H1 (cell line): ENCODE results near the gene PRDM2. TPM values are rescaled to one million over a fixed set of nuclear protein-coding genes. Genes with fewer than 3 reads are reported as not detected.

ENCODE experiments used
- CHD1 ChIP-seq: IDR thresholded peaks from 2 replicates; pipeline ENCODE4 v1.6.1; 2012; ENCODE audit warnings: low read depth, low read length, improper control_type of control experiment
- CHD2 ChIP-seq: IDR thresholded peaks from 2 replicates; pipeline ENCODE4 v1.6.1; 2012; ENCODE audit warnings: low read length, improper control_type of control experiment
- JUND ChIP-seq: IDR thresholded peaks from 2 replicates; pipeline ENCODE4 v1.6.1; 2011; ENCODE audit warnings: mild to moderate bottlenecking, improper control_type of control experiment, low read length
- MAX ChIP-seq: IDR thresholded peaks from 2 replicates; pipeline ENCODE4 v1.6.1; 2012; ENCODE audit warnings: inconsistent platforms
- NANOG ChIP-seq: IDR thresholded peaks from 2 replicates; pipeline ENCODE4 v1.6.1; 2011; ENCODE audit warnings: low read length, low read depth, mild to moderate bottlenecking, inconsistent platforms; ENCODE audit not compliant: insufficient read depth, poor library complexity, severe bottlenecking
- POLR2A ChIP-seq, 2 experiments: IDR thresholded peaks; 1 replicate in 1 of 2; 2 replicates in 1 of 2; pipeline ENCODE4 v1.6.1; 2011; ENCODE audit warnings: low read depth in 2 of 2, low read length in 2 of 2, mild to moderate bottlenecking in 2 of 2; ENCODE audit errors: control extremely low read depth in 1 of 2
- SUZ12 ChIP-seq: fragments of 200-600 bp; sonication (generic); IDR thresholded peaks from 2 replicates; pipeline ENCODE4 v1.6.1; 2012; ENCODE audit warnings: mild to moderate bottlenecking, inconsistent platforms, low read length, moderate library complexity, mixed read lengths
- polyA plus RNA-seq, 7 experiments: library from polyadenylated mRNA; depleted of rRNA in 3 of 7; stranded (reverse) in 5 of 7; unstranded in 2 of 7; fragments of >200 nt in 5 of 7; fragments of 200-250 nt in 2 of 7; gene quantifications; 1 replicate in 5 of 7; 2 replicates in 1 of 7; 4 replicates in 1 of 7; pipeline versions ENCODE4 v1.2.1 to v1.2.3, GENCODE V29; 2011 to 2013; ENCODE audit warnings: missing spikeins in 2 of 7, mixed read lengths in 2 of 7
- total RNA-seq: library from RNA; stranded (reverse); fragmentation: NEBNext Ultra II Directional; extraction: Animal tissue kit (Norgen Biotek cat#: 25700); gene quantifications from 2 replicates; pipeline ENCODE4 v1.2.1, GENCODE V29; 2021

The PRDM2 gene
- total and polyA plus RNA-seq, 2 of the 8 experiments (the other 6 are each of a cell fraction or from before 2014, with no cell fraction given), result 5.8 to 21.2 TPM

GRCh38 chr1:13774121-13774520 is 74.1 kb downstream of the PRDM2 start (continued):
- TF ChIP-seq POLR2A (IDR thresholded peaks at IDR 0.05; ENCODE audit: control extremely low read depth in 1 of 2, low read depth in 2 of 2, low read length in 2 of 2) (no peak), NANOG (no peak), SUZ12 (no peak), CHD2 (no peak), CHD1 (no peak), JUND (no peak), MAX (no peak)
- TF ChIP-seq, all 59 proteins: peak for 0
